ENCODE measurements around the gene HSD17B2.

HSD17B2 gene

GRCh38 chr16:82047374-82047773 is 12.3 kb downstream of the HSD17B2 start:
- Mint-ChIP-seq H3K27me3 (peaks cover 25% of the 10 kb centered on the region), H3K9me3 (no peaks in the 10 kb centered on the region), H3K36me3 (ENCODE audit: low read depth) (no peaks in the 10 kb centered on the region), H3K4me1 (ENCODE audit: low read depth) (no peaks in the 10 kb centered on the region), H3K4me3 (no peak overlapping the region), H3K27ac (no peak overlapping the region)
- no peak for DNase-seq

- Mint-ChIP-seq H3K27me3 (peaks cover 25% of the 10 kb centered on the region), H3K4me3 (no peak overlapping the region), H3K36me3 (ENCODE audit: low read depth) (no peaks in the 10 kb centered on the region), H3K9me3 (no peaks in the 10 kb centered on the region), H3K27ac (no peak overlapping the region), H3K4me1 (ENCODE audit: low read depth) (no peaks in the 10 kb centered on the region)
- DNase-seq: no peak
Measured at GRCh38 chr16:82047787-82048186, 12.7 kb downstream of the HSD17B2 start.

GRCh38 chr16:82049484-82049883 is 14.4 kb downstream of the HSD17B2 start:
- Mint-ChIP-seq H3K27me3 (peaks cover 30% of the 10 kb centered on the region), H3K4me3 (no peak overlapping the region), H3K9me3 (no peaks in the 10 kb centered on the region), H3K36me3 (ENCODE audit: low read depth) (no peaks in the 10 kb centered on the region), H3K4me1 (ENCODE audit: low read depth) (no peaks in the 10 kb centered on the region), H3K27ac (no peak overlapping the region)
- DNase-seq: no peak

GRCh38 chr16:82050506-82050905 is 15.5 kb downstream of the HSD17B2 start:
- Mint-ChIP-seq H3K4me1 (ENCODE audit: low read depth) (no peaks in the 10 kb centered on the region), H3K4me3 (no peak overlapping the region), H3K27me3 (peaks cover 32% of the 10 kb centered on the region), H3K36me3 (ENCODE audit: low read depth) (no peaks in the 10 kb centered on the region), H3K9me3 (no peaks in the 10 kb centered on the region), H3K27ac (no peak overlapping the region)
- DNase-seq: no peak

- no peaks in the 10 kb centered on the region for H3K4me1 Mint-ChIP-seq (ENCODE audit: low read depth)
- no peaks in the 10 kb centered on the region for H3K9me3 Mint-ChIP-seq
- H3K4me3 Mint-ChIP-seq: no peak overlapping the region
- no peaks in the 10 kb centered on the region for H3K36me3 Mint-ChIP-seq (ENCODE audit: low read depth)
- peaks cover 30% of the 10 kb centered on the region for H3K27me3 Mint-ChIP-seq
- no peak for DNase-seq
- no peak overlapping the region for H3K27ac Mint-ChIP-seq
Measured at GRCh38 chr16:82050909-82051357, 15.9 kb downstream of the HSD17B2 start.

GRCh38 chr16:82051656-82052055 is 16.6 kb downstream of the HSD17B2 start:
- Mint-ChIP-seq H3K27me3 (peaks cover 27% of the 10 kb centered on the region), H3K9me3 (no peaks in the 10 kb centered on the region), H3K4me3 (no peak overlapping the region)

GRCh38 chr16:82055117-82055516 is 20.1 kb downstream of the HSD17B2 start:
- Mint-ChIP-seq H3K27me3 (peaks cover 23% of the 10 kb centered on the region), H3K4me1 (ENCODE audit: low read depth) (no peaks in the 10 kb centered on the region), H3K36me3 (ENCODE audit: low read depth) (no peaks in the 10 kb centered on the region), H3K27ac (no peak overlapping the region), H3K4me3 (no peak overlapping the region), H3K9me3 (no peaks in the 10 kb centered on the region)
- DNase-seq: no peak

More at GRCh38 chr16:82051656-82052055, 16.6 kb downstream of the HSD17B2 start:
- DNase-seq: no peak
- H3K36me3 Mint-ChIP-seq (ENCODE audit: low read depth): no peaks in the 10 kb centered on the region
- H3K27ac Mint-ChIP-seq: no peak overlapping the region
- H3K4me1 Mint-ChIP-seq (ENCODE audit: low read depth): no peaks in the 10 kb centered on the region

- Mint-ChIP-seq H3K4me3 (no peak overlapping the region), H3K27me3 (peaks cover 29% of the 10 kb centered on the region), H3K9me3 (no peaks in the 10 kb centered on the region), H3K27ac (no peak overlapping the region), H3K36me3 (ENCODE audit: low read depth) (no peaks in the 10 kb centered on the region), H3K4me1 (ENCODE audit: low read depth) (no peaks in the 10 kb centered on the region)
- no peak for DNase-seq
Measured at GRCh38 chr16:82055728-82056549, 20.9 kb downstream of the HSD17B2 start.

GRCh38 chr16:82056550-82056896 is 21.5 kb downstream of the HSD17B2 start:
- H3K4me1 Mint-ChIP-seq (ENCODE audit: low read depth): no peaks in the 10 kb centered on the region
- H3K27ac Mint-ChIP-seq: no peak overlapping the region
- H3K27me3 Mint-ChIP-seq: peaks cover 26% of the 10 kb centered on the region

GRCh38 chr16:82059161-82059982 is 24.3 kb downstream of the HSD17B2 start:
- no peaks in the 10 kb centered on the region for H3K36me3 Mint-ChIP-seq (ENCODE audit: low read depth)
- DNase-seq: no peak
- H3K9me3 Mint-ChIP-seq: no peaks in the 10 kb centered on the region
- peaks cover 2% of the 10 kb centered on the region for H3K4me1 Mint-ChIP-seq (ENCODE audit: low read depth)
- H3K27ac Mint-ChIP-seq: no peak overlapping the region
- H3K27me3 Mint-ChIP-seq: peaks cover 26% of the 10 kb centered on the region
- no peak overlapping the region for H3K4me3 Mint-ChIP-seq

More at GRCh38 chr16:82056550-82056896, 21.5 kb downstream of the HSD17B2 start:
- no peak overlapping the region for H3K4me3 Mint-ChIP-seq
- no peak for DNase-seq
- H3K9me3 Mint-ChIP-seq: no peaks in the 10 kb centered on the region
- H3K36me3 Mint-ChIP-seq (ENCODE audit: low read depth): no peaks in the 10 kb centered on the region

- no peak for DNase-seq
- Mint-ChIP-seq H3K9me3 (no peaks in the 10 kb centered on the region), H3K27me3 (peaks cover 25% of the 10 kb centered on the region), H3K4me1 (ENCODE audit: low read depth) (peaks cover 2% of the 10 kb centered on the region), H3K4me3 (no peak overlapping the region), H3K36me3 (ENCODE audit: low read depth) (no peaks in the 10 kb centered on the region), H3K27ac (no peak overlapping the region)
Measured at GRCh38 chr16:82059983-82060421, 24.9 kb downstream of the HSD17B2 start.

- H3K4me3 Mint-ChIP-seq: no peak overlapping the region
- no peak for DNase-seq
- H3K27ac Mint-ChIP-seq: no peak overlapping the region
- no peaks in the 10 kb centered on the region for H3K36me3 Mint-ChIP-seq (ENCODE audit: low read depth)
- peaks cover 27% of the 10 kb centered on the region for H3K27me3 Mint-ChIP-seq
- H3K4me1 Mint-ChIP-seq (ENCODE audit: low read depth): peaks cover 2% of the 10 kb centered on the region
- no peaks in the 10 kb centered on the region for H3K9me3 Mint-ChIP-seq
Measured at GRCh38 chr16:82061861-82062525, 26.9 kb downstream of the HSD17B2 start.

- Mint-ChIP-seq H3K9me3 (no peaks in the 10 kb centered on the region), H3K4me1 (ENCODE audit: low read depth) (peaks cover 2% of the 10 kb centered on the region), H3K4me3 (no peak overlapping the region), H3K36me3 (ENCODE audit: low read depth) (no peaks in the 10 kb centered on the region), H3K27ac (no peak overlapping the region), H3K27me3 (peaks cover 27% of the 10 kb centered on the region)
- no peak for DNase-seq
Measured at GRCh38 chr16:82062645-82063058, 27.6 kb downstream of the HSD17B2 start.

GRCh38 chr16:82063456-82064082 is 28.5 kb downstream of the HSD17B2 start:
- H3K4me3 Mint-ChIP-seq: no peak overlapping the region
- peaks cover 2% of the 10 kb centered on the region for H3K4me1 Mint-ChIP-seq (ENCODE audit: low read depth)
- no peaks in the 10 kb centered on the region for H3K9me3 Mint-ChIP-seq
- H3K36me3 Mint-ChIP-seq (ENCODE audit: low read depth): no peaks in the 10 kb centered on the region
- no peak for DNase-seq
- H3K27ac Mint-ChIP-seq: no peak overlapping the region
- H3K27me3 Mint-ChIP-seq: peaks cover 28% of the 10 kb centered on the region
